ENCODE data around the gene SIPA1L3. TPM values are rescaled to one million over a fixed set of nuclear protein-coding genes. Genes with fewer than 3 reads are reported as not detected.
A peak's percentile ranks its signal among the peaks of the same experiment; 100 is the strongest.

Gene SIPA1L3
- total RNA-seq, 4 donors from 2014 or later, result 11.1 to 25.3 (median 14.5) TPM

DNA sequence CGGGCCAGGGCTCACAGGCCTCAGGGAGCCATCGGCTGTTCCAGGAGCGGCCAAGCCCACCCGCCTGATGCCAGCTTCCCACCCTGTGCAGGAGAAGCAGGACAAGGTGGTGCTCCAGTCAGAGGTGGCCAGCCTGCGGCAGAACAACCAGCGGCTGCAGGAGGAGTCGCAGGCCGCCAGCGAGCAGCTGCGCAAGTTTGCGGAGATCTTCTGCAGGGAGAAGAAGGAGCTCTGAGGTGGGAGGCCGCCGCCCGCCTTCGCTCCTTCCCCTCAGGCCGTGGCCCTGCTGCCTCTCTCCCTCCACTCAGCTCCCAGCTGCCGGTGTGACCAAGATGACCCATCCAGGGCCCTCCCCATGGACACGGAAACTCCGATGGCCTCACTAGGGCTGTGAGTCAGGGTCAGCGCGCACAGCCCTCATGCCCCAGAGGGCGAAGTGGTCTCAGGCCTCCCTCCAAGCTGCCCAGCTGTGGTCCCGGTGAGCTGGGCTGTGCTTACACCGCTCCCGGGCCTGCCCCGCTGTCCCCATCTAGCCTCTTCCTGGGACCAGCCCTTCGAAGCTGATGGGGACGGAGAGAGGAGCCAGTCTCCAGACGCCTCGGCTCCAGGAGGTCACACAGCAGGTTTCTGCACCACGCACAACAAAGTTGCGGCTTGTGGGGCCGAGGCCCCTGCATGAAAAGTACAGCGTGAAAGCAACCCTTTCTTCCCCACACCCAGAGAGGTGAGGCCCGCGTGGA lies 299.2 kb downstream of the SIPA1L3 start:
- intact Hi-C loops (cut with DNase I), result no loop called here
- peaks cover 0 to 66% (median 3%) of the 10 kb centered on the region in 3 donors for H3K36me3 ChIP-seq
- H3K27me3 ChIP-seq, result peaks cover 3 to 27% (median 6%) of the 10 kb centered on the region in 4 donors
- DNase-seq, result no peak
- TF ChIP-seq POLR2A (IDR thresholded peaks at IDR 0.05) (no peak), CTCF (IDR thresholded peaks at IDR 0.05) (no peak)
- H3K4me3 ChIP-seq, result no peak overlapping the region
- H3K27ac ChIP-seq, result no peak overlapping the region
- 80 to 83% methylated on average over 1 to 10 of the region's 36 CpGs for WGBS, 2 donors
- no peaks in the 10 kb centered on the region for H3K9me3 ChIP-seq
- H3K4me1 ChIP-seq, result peaks cover 8 to 25% (median 17%) of the 10 kb centered on the region in 3 donors

DNA sequence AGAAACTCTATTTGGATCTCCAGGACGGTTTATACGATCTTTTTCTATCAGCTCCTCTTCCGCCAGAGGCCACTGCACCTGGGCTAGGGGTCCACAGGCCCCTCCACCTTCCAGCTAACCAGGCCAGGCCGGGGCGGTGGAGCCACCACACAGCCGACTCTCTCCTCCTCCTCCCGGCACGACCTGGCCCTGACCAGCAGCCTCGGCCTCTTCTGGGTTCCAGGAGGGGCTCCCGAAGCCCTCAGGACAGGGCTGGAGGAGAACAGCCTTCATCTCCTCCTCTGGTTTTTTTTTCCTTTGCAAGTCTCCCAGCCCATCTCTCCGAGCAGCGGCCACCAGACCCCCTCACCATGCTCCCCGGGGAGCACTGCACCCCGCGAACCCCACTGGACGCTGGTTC lies 299.9 kb downstream of the SIPA1L3 start:
- Histone ChIP-seq H3K36me3 (peaks cover 0 to 58% (median 3%) of the 10 kb centered on the region in 3 donors), H3K27me3 (peaks cover 11 to 35% (median 13%) of the 10 kb centered on the region in 4 donors), H3K27ac (no peak overlapping the region), H3K4me3 (no peak overlapping the region), H3K9me3 (no peaks in the 10 kb centered on the region), H3K4me1 (peaks cover 15 to 32% (median 23%) of the 10 kb centered on the region in 3 donors)
- WGBS, 2 donors, result 87 to 94% methylated on average over 14 to 16 of the region's 16 CpGs
- no peak for DNase-seq
- TF ChIP-seq POLR2A (IDR thresholded peaks at IDR 0.05), result no peak
- no peak for TF ChIP-seq CTCF (IDR thresholded peaks at IDR 0.05)
- intact Hi-C loops (cut with DNase I), result no loop called here

DNA sequence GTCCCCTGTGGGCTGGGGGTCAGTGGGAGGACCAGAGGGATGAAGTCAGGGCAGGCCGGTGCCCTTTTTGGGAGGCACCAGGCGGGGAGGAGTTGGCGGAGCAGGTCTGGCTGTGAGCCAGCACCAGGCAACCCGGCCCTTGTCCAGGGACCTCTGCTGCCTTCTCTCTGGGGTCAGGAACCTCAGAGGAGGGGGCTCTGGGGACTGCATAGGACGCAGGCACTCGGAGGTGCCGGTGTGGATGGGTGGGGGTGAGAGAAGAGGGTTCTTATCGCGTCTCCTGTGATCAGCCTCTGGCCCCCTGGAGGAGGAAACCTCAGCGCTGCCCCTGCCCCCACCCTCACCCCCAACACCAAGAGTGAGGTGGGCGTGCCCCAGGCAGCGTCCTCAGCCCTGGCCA lies 300.5 kb downstream of the SIPA1L3 start:
- WGBS, 2 donors, result 70 to 83% methylated on average over 2 to 7 of the region's 12 CpGs
- Histone ChIP-seq H3K36me3 (peaks cover 0 to 52% (median 3%) of the 10 kb centered on the region in 3 donors), H3K4me3 (no peak overlapping the region), H3K9me3 (no peaks in the 10 kb centered on the region), H3K27ac (no peak overlapping the region), H3K27me3 (peaks cover 12 to 41% (median 14%) of the 10 kb centered on the region in 4 donors), H3K4me1 (peaks cover 15 to 33% (median 23%) of the 10 kb centered on the region in 3 donors)
- intact Hi-C loops (cut with DNase I), result no loop called here
- TF ChIP-seq POLR2A (IDR thresholded peaks at IDR 0.05) (no peak), CTCF (IDR thresholded peaks at IDR 0.05) (no peak)
- DNase-seq, result no peak

DNA sequence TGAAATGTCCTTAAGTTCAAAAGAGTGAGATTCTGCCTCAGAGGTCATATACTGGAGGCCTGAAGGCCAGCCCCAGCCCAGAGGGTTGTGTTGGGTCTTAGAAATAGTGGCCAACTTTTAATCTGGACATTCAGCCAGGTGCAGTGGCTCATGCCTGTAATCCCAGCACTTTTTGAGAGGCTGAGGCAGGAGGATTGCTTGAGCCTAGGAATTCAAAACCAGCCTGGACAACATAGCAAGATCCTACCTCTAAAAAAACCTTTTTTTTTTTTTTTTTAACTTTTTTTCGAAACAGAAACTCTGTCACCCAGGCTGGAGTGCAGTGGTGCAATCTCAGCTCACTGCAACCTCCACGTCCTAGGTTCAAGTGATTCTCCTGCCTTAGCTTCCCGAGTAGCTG lies 301.6 kb downstream of the SIPA1L3 start:
- Histone ChIP-seq H3K4me1 (peaks cover 15 to 33% (median 23%) of the 10 kb centered on the region in 3 donors), H3K27me3 (peaks cover 12 to 51% (median 14%) of the 10 kb centered on the region in 4 donors), H3K4me3 (no peak overlapping the region), H3K27ac (no peak overlapping the region), H3K36me3 (peaks cover 0 to 42% (median 3%) of the 10 kb centered on the region in 3 donors), H3K9me3 (no peaks in the 10 kb centered on the region)
- WGBS, 2 donors, result 76 to 89% methylated on average over 3 of the region's 3 CpGs
- DNase-seq, result no peak
- TF ChIP-seq POLR2A (IDR thresholded peaks at IDR 0.05) (no peak), CTCF (IDR thresholded peaks at IDR 0.05) (no peak)
- intact Hi-C loops (cut with DNase I), result no loop called here

DNA sequence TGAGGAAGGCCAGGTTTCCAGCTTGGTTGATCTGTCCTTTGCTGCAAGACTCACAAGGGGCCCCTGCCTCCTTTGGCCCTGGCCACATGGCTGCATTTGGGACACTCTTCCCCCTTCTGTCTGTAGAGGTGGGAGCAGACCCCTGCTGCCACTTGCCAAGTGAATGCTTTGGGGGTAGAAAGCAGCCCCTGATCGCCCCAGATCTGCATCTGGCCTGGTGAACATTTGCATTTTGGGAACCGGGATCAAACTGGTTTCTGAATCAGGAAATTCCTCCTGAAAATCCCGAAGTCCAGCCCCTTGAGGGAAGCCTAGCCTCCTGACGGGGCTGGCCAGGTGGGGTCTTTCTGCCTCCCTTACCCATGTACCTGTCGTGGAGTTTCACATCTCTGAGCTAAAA lies 302.1 kb downstream of the SIPA1L3 start:
- no peaks in the 10 kb centered on the region for H3K9me3 ChIP-seq
- TF ChIP-seq CTCF (IDR thresholded peaks at IDR 0.05) (no peak), POLR2A (IDR thresholded peaks at IDR 0.05) (no peak)
- intact Hi-C loops (cut with DNase I), result no loop called here
- peak overlapping the region in 2 of 4 donors; percentile 32 to 52 for H3K4me3 ChIP-seq
- peaks cover 15 to 33% (median 23%) of the 10 kb centered on the region in 3 donors for H3K4me1 ChIP-seq
- H3K27me3 ChIP-seq, result peaks cover 12 to 57% (median 14%) of the 10 kb centered on the region in 4 donors
- WGBS, 2 donors, result 29% methylated on average over 4 of the region's 5 CpGs; no CpG with 5 or more reads in 1 of the 2 donors
- peak overlapping the region in 3 of 4 donors; percentile 15 to 80 (median 59) for H3K27ac ChIP-seq
- no peak for DNase-seq
- H3K36me3 ChIP-seq, result peaks cover 0 to 36% (median 3%) of the 10 kb centered on the region in 3 donors
